D341Med (cell line): Measurements from ENCODE around the gene MAJIN.
"Not testable (repeated sequence)": the region's sequence is repeated elsewhere in the genome, so short reads cannot be mapped to it uniquely, and the experiment has no call there.

Source experiments
- DNase-seq: peaks from one replicate; pipeline ENCODE4 v3.0.0; 2012; ENCODE audit warnings: low spot score

The MAJIN gene

GRCh38 chr11:64990222-64990923 lies 18.5 kb upstream of the MAJIN start:
- no peak for DNase-seq

GRCh38 chr11:64989416-64989815 lies 17.5 kb upstream of the MAJIN start:
- no peak for DNase-seq

GRCh38 chr11:64987998-64988854 lies 16.3 kb upstream of the MAJIN start:
- DNase-seq, result no peak

GRCh38 chr11:64983339-64983738 lies 11.4 kb upstream of the MAJIN start:
- not testable (repeated sequence) for DNase-seq

- DNase-seq, result no peak
These were observed 4.7 kb upstream of the MAJIN start for GRCh38 chr11:64976651-64977050.

- DNase-seq, result no peak
These were observed 2.2 kb upstream of the MAJIN start for GRCh38 chr11:64974124-64974523.

- no peak for DNase-seq
These were observed 1.2 kb downstream of the MAJIN start for GRCh38 chr11:64970731-64971151.

- DNase-seq, result no peak
These were observed 2.7 kb downstream of the MAJIN start for GRCh38 chr11:64969209-64969608.

GRCh38 chr11:64967375-64967774 lies 4.5 kb downstream of the MAJIN start:
- no peak for DNase-seq

GRCh38 chr11:64963072-64963631 lies 8.8 kb downstream of the MAJIN start:
- no peak for DNase-seq

GRCh38 chr11:64960719-64961118 lies 11.2 kb downstream of the MAJIN start:
- no peak for DNase-seq

GRCh38 chr11:64959498-64959897 lies 12.4 kb downstream of the MAJIN start:
- DNase-seq, result no peak

GRCh38 chr11:64954201-64954600 lies 17.7 kb downstream of the MAJIN start:
- DNase-seq, result no peak

GRCh38 chr11:64951529-64951928 lies 20.4 kb downstream of the MAJIN start:
- DNase-seq, result no peak

- no peak for DNase-seq
These were observed 24.6 kb downstream of the MAJIN start for GRCh38 chr11:64947208-64947814.

GRCh38 chr11:64936539-64936938 lies 35.4 kb downstream of the MAJIN start:
- DNase-seq, result no peak

- DNase-seq, result no peak
These were observed 36.4 kb downstream of the MAJIN start, which contains the start of gene GPHA2 for GRCh38 chr11:64935359-64936081. GPHA2 (minus strand) TSS chr11:64935893; CDS start chr11:64935460, 433 bp downstream.

- no peak for DNase-seq
These were observed 37.1 kb downstream of the MAJIN start for GRCh38 chr11:64934682-64935358.

GRCh38 chr11:64933935-64934681 lies 37.8 kb downstream of the MAJIN start:
- DNase-seq, result no peak

- no peak for DNase-seq
These were observed 38.5 kb downstream of the MAJIN start for GRCh38 chr11:64933213-64933934.
